ENCODE data around the gene GIN1.

The GIN1 gene

DNA sequence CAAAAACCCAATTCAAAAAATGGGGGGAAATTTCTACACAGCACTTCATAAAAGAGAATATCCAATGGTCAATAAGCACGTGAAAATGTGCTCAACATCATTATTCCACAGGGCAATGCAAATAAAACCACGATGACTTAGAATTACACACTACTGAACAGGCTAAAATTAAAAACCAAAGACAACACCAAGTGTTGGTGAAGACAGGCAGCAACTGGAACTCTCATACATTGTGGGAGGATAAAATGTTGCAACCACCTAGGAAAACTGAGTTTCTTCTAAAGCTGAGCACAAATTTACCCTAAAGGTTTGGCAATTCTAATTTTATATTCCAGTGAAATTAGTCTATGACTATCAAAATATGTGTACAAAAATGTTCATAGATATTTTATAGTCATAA lies 9.5 kb downstream of the GIN1 start:
- no peak overlapping the region for H3K4me3 ChIP-seq (ENCODE audit: low read depth, low read length)
- no peaks in the 10 kb centered on the region for H3K27me3 ChIP-seq (ENCODE audit: control insufficient read depth, insufficient read depth, low read length)
- no peaks in the 10 kb centered on the region for H3K36me3 ChIP-seq (ENCODE audit: control insufficient read depth, insufficient read depth, low read length)
- H3K27ac ChIP-seq (ENCODE audit: low read depth, low read length): no peak overlapping the region
- no peak overlapping the region for H3K9ac ChIP-seq (ENCODE audit: low read depth, low read length)
- no peaks in the 10 kb centered on the region for H3K9me3 ChIP-seq (ENCODE audit: control insufficient read depth, insufficient read depth, low read length)
- peaks cover 23% of the 10 kb centered on the region for H3K4me1 ChIP-seq (ENCODE audit: control insufficient read depth, insufficient read depth, low read length)

- H3K27ac ChIP-seq (ENCODE audit: low read depth, low read length): peak overlapping the region; percentile 75
- no peak overlapping the region for H3K9ac ChIP-seq (ENCODE audit: low read depth, low read length)
- 0 out of 2 replicates have a peak, but pooled peaks cover under 1% of the 10 kb centered on the region for H3K36me3 ChIP-seq (ENCODE audit: control insufficient read depth, insufficient read depth, low read length)
These were observed 10.7 kb downstream of the GIN1 start for GRCh38 chr5:103109277-103109676.

DNA sequence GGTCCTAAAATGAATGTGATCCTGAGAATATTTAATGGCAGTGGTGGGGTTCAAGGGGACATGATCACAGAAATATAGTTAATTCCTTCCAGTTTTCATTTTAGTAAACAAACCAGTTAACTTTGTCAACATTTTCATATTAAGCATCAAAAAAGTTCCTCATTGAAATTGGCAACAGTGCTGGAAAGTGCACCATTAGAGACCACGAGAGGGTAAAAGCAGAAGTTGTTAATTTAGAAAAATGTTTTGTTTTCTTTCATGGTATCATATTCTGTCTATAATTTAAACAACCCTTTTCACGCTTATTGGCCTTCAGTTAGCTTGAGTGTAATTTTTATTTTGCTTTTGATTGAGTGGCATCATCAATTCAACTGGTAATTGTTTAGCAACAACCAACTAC lies 11.9 kb downstream of the GIN1 start:
- H3K27me3 ChIP-seq (ENCODE audit: control insufficient read depth, insufficient read depth, low read length): no peaks in the 10 kb centered on the region
- H3K36me3 ChIP-seq (ENCODE audit: control insufficient read depth, insufficient read depth, low read length): 0 out of 2 replicates have a peak, but pooled peaks cover 6% of the 10 kb centered on the region
- no peak overlapping the region for H3K4me3 ChIP-seq (ENCODE audit: low read depth, low read length)
- no peak overlapping the region for H3K9ac ChIP-seq (ENCODE audit: low read depth, low read length)
- peaks cover 23% of the 10 kb centered on the region for H3K4me1 ChIP-seq (ENCODE audit: control insufficient read depth, insufficient read depth, low read length)
- no peaks in the 10 kb centered on the region for H3K9me3 ChIP-seq (ENCODE audit: control insufficient read depth, insufficient read depth, low read length)
- no peak overlapping the region for H3K27ac ChIP-seq (ENCODE audit: low read depth, low read length)

More at GRCh38 chr5:103109277-103109676, 10.7 kb downstream of the GIN1 start:
- H3K4me1 ChIP-seq (ENCODE audit: control insufficient read depth, insufficient read depth, low read length): peaks cover 23% of the 10 kb centered on the region
- H3K27me3 ChIP-seq (ENCODE audit: control insufficient read depth, insufficient read depth, low read length): no peaks in the 10 kb centered on the region
- H3K4me3 ChIP-seq (ENCODE audit: low read depth, low read length): peak overlapping the region; percentile 29; the same call in 1 of the 2 replicates
- no peaks in the 10 kb centered on the region for H3K9me3 ChIP-seq (ENCODE audit: control insufficient read depth, insufficient read depth, low read length)

DNA sequence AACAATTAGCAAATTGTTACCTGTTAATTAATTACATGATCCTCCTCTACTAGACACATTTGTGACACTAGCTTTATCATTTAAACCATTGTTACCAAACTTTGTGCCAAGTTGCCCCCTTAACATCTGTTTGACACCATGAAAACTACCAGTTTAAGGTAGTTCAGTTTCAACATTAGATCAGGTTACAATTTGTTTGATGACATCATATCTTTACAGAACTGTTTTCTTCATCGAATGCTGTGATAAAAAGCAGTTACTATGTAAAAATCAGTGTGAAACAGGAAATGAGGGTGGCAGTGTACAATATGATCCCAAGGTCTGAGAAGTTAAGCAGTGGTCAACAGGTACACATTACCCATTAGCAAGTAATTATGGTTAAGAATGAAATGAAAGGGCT lies 17.7 kb downstream of the GIN1 start:
- H3K9ac ChIP-seq (ENCODE audit: low read depth, low read length): no peak overlapping the region
- H3K27ac ChIP-seq (ENCODE audit: low read depth, low read length): no peak overlapping the region
- H3K4me1 ChIP-seq (ENCODE audit: control insufficient read depth, insufficient read depth, low read length): no peaks in the 10 kb centered on the region
- H3K27me3 ChIP-seq (ENCODE audit: control insufficient read depth, insufficient read depth, low read length): no peaks in the 10 kb centered on the region
- peaks cover 12% of the 10 kb centered on the region; the same call in 1 of the 2 replicates for H3K36me3 ChIP-seq (ENCODE audit: control insufficient read depth, insufficient read depth, low read length)
- no peak overlapping the region for H3K4me3 ChIP-seq (ENCODE audit: low read depth, low read length)
- no peaks in the 10 kb centered on the region for H3K9me3 ChIP-seq (ENCODE audit: control insufficient read depth, insufficient read depth, low read length)

- Histone ChIP-seq H3K9ac (ENCODE audit: low read depth, low read length) (no peak overlapping the region), H3K4me1 (ENCODE audit: control insufficient read depth, insufficient read depth, low read length) (no peaks in the 10 kb centered on the region), H3K9me3 (ENCODE audit: control insufficient read depth, insufficient read depth, low read length) (no peaks in the 10 kb centered on the region), H3K27me3 (ENCODE audit: control insufficient read depth, insufficient read depth, low read length) (no peaks in the 10 kb centered on the region), H3K27ac (ENCODE audit: low read depth, low read length) (no peak overlapping the region), H3K4me3 (ENCODE audit: low read depth, low read length) (no peak overlapping the region), H3K36me3 (ENCODE audit: control insufficient read depth, insufficient read depth, low read length) (peaks cover 12% of the 10 kb centered on the region; the same call in 1 of the 2 replicates)
These were observed 18.7 kb downstream of the GIN1 start for GRCh38 chr5:103101079-103101750.

DNA sequence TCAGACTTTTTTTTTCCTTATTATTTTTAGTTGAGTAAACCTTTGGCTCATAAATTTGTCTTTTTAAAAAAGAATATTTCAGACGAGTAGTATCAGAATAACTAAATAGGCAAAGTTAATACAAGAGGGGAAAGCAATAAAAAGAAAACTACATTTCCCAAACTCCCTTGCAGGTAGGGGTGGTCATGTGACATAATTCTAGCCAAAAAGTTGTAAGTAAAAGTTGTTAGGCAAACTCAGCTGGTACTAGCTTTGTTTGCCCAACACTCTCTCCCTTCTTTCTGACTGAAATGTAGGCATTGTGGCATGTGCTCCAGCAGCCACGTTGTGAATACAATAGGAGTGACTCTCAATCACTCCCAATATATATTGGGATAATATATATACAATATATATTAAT lies 20.9 kb downstream of the GIN1 start:
- H3K4me1 ChIP-seq (ENCODE audit: control insufficient read depth, insufficient read depth, low read length): no peaks in the 10 kb centered on the region
- no peak overlapping the region for H3K27ac ChIP-seq (ENCODE audit: low read depth, low read length)
- peaks cover 8% of the 10 kb centered on the region; the same call in 1 of the 2 replicates for H3K36me3 ChIP-seq (ENCODE audit: control insufficient read depth, insufficient read depth, low read length)
- H3K9me3 ChIP-seq (ENCODE audit: control insufficient read depth, insufficient read depth, low read length): no peaks in the 10 kb centered on the region
- H3K27me3 ChIP-seq (ENCODE audit: control insufficient read depth, insufficient read depth, low read length): no peaks in the 10 kb centered on the region
- no peak overlapping the region for H3K4me3 ChIP-seq (ENCODE audit: low read depth, low read length)
- no peak overlapping the region for H3K9ac ChIP-seq (ENCODE audit: low read depth, low read length)

GRCh38 chr5:103094737-103095136 lies 25.2 kb downstream of the GIN1 start:
- H3K4me3 ChIP-seq (ENCODE audit: low read depth, low read length): no peak overlapping the region
- no peak overlapping the region for H3K9ac ChIP-seq (ENCODE audit: low read depth, low read length)
- no peaks in the 10 kb centered on the region for H3K9me3 ChIP-seq (ENCODE audit: control insufficient read depth, insufficient read depth, low read length)
- H3K36me3 ChIP-seq (ENCODE audit: control insufficient read depth, insufficient read depth, low read length): no peaks in the 10 kb centered on the region
- no peaks in the 10 kb centered on the region for H3K27me3 ChIP-seq (ENCODE audit: control insufficient read depth, insufficient read depth, low read length)
- H3K27ac ChIP-seq (ENCODE audit: low read depth, low read length): no peak overlapping the region
- H3K4me1 ChIP-seq (ENCODE audit: control insufficient read depth, insufficient read depth, low read length): no peaks in the 10 kb centered on the region

DNA sequence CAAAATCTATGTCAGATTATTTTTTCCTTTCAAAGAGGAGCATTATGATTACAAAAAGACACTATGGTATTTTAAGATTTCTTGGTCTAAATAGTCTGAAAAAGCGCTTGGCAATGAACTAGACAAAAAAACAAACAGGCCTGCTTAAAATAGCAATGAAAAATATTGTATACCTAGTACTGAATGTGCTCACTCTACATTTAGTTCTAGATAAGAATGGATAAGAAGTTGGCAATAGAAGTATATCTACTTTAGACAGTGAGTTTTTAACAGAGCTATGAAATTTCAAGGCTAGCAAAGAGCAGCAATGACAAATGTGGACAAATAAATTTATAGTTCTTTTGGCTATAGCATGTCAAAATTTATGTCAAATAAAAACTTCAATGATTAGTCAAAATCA lies 26.2 kb downstream of the GIN1 start:
- H3K4me3 ChIP-seq (ENCODE audit: low read depth, low read length): no peak overlapping the region
- no peaks in the 10 kb centered on the region for H3K27me3 ChIP-seq (ENCODE audit: control insufficient read depth, insufficient read depth, low read length)
- no peaks in the 10 kb centered on the region for H3K4me1 ChIP-seq (ENCODE audit: control insufficient read depth, insufficient read depth, low read length)
- H3K9ac ChIP-seq (ENCODE audit: low read depth, low read length): no peak overlapping the region
- H3K9me3 ChIP-seq (ENCODE audit: control insufficient read depth, insufficient read depth, low read length): no peaks in the 10 kb centered on the region
- H3K27ac ChIP-seq (ENCODE audit: low read depth, low read length): no peak overlapping the region
- H3K36me3 ChIP-seq (ENCODE audit: control insufficient read depth, insufficient read depth, low read length): no peaks in the 10 kb centered on the region

- H3K4me3 ChIP-seq (ENCODE audit: low read depth, low read length): no peak overlapping the region
- H3K27me3 ChIP-seq (ENCODE audit: control insufficient read depth, insufficient read depth, low read length): no peaks in the 10 kb centered on the region
- peaks cover 6% of the 10 kb centered on the region for H3K36me3 ChIP-seq (ENCODE audit: control insufficient read depth, insufficient read depth, low read length)
- H3K4me1 ChIP-seq (ENCODE audit: control insufficient read depth, insufficient read depth, low read length): no peaks in the 10 kb centered on the region
- H3K27ac ChIP-seq (ENCODE audit: low read depth, low read length): no peak overlapping the region
- H3K9me3 ChIP-seq (ENCODE audit: control insufficient read depth, insufficient read depth, low read length): no peaks in the 10 kb centered on the region
- H3K9ac ChIP-seq (ENCODE audit: low read depth, low read length): no peak overlapping the region
These were observed 27.3 kb downstream of the GIN1 start for GRCh38 chr5:103092676-103093075.

DNA sequence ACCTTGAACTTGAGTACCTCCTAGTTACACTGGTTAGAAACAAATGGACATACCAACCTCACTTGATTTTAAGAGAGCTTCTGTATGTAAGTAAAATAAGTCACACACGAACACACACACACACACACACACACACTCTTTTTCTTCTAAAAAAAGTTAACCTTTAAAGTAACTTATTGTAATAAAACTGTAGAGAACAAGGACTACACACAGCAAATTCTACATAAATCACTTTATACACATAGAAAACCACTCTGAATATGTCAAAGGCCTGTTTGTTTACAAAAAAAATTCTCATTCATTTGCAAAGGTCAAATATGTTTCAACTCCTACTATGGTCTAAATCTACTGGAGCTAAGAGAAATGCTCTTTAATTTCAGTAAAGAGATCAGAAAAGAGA lies 29.1 kb downstream of the GIN1 start:
- Histone ChIP-seq H3K4me3 (ENCODE audit: low read depth, low read length) (no peak overlapping the region), H3K36me3 (ENCODE audit: control insufficient read depth, insufficient read depth, low read length) (peaks cover 16% of the 10 kb centered on the region), H3K27me3 (ENCODE audit: control insufficient read depth, insufficient read depth, low read length) (no peaks in the 10 kb centered on the region), H3K27ac (ENCODE audit: low read depth, low read length) (no peak overlapping the region), H3K4me1 (ENCODE audit: control insufficient read depth, insufficient read depth, low read length) (no peaks in the 10 kb centered on the region), H3K9ac (ENCODE audit: low read depth, low read length) (no peak overlapping the region), H3K9me3 (ENCODE audit: control insufficient read depth, insufficient read depth, low read length) (no peaks in the 10 kb centered on the region)

DNA sequence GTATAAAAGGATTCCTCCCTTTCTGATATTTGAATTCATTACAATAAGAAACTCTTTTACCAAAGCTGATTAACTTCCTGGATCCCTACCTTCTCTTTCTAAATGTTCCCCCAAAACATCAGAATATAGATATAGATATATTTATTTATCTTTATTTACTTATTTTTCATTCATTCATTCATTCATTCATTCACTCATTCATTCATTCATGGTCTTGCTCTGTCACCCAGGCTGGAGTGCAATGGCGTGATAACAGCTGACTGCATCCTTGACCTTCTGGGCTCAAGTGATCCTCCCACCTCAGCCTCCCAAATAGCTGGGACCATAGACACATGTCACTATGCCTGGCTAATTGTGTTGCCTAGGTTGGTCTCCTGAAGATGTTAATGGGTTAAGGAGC lies 30.7 kb downstream of the GIN1 start:
- Histone ChIP-seq H3K36me3 (ENCODE audit: control insufficient read depth, insufficient read depth, low read length) (peaks cover 19% of the 10 kb centered on the region), H3K27me3 (ENCODE audit: control insufficient read depth, insufficient read depth, low read length) (no peaks in the 10 kb centered on the region), H3K4me3 (ENCODE audit: low read depth, low read length) (no peak overlapping the region), H3K9ac (ENCODE audit: low read depth, low read length) (no peak overlapping the region), H3K4me1 (ENCODE audit: control insufficient read depth, insufficient read depth, low read length) (no peaks in the 10 kb centered on the region), H3K9me3 (ENCODE audit: control insufficient read depth, insufficient read depth, low read length) (peaks cover 7% of the 10 kb centered on the region), H3K27ac (ENCODE audit: low read depth, low read length) (no peak overlapping the region)

Data from HUES48 (cell line).